Tibial artery (tissue), 4 donors: ENCODE measurements around the gene SULT2B1.

Source experiments
- DNase-seq, 2 donors: peaks; one replicate each; pipeline ENCODE4 v3.0.0-alpha.2; 2019
- H3K27ac ChIP-seq, 2 donors: fragments of 200-600 bp; sonication (generic) in 1 of 2; 1 replicate in 1 of 2; 2 replicates in 1 of 2; pipeline ENCODE4 v1.5.1; 2018 to 2019; ENCODE audit warnings: mild to moderate bottlenecking in 1 of 2
- H3K27me3 ChIP-seq, 2 donors: fragments of 200-600 bp; sonication (generic) in 1 of 2; one replicate each; pipeline versions ENCODE4 v1.5.1 to v1.6.0; 2016 to 2019
- H3K36me3 ChIP-seq, 3 donors: fragments of 200-600 bp; sonication (generic) in 2 of 3; one replicate each; pipeline ENCODE4 v1.5.1; 2016 to 2019; ENCODE audit warnings: mild to moderate bottlenecking in 2 of 3
- H3K4me1 ChIP-seq, 4 donors: fragments of 200-600 bp; sonication (generic) in 2 of 4; 1 replicate in 3 of 4; 2 replicates in 1 of 4; pipeline ENCODE4 v1.5.1; 2016 to 2019
- H3K4me3 ChIP-seq, 2 donors: fragments of 200-600 bp; sonication (generic) in 1 of 2; 1 replicate in 1 of 2; 2 replicates in 1 of 2; pipeline ENCODE4 v1.5.1; 2018 to 2019; ENCODE audit warnings: mild to moderate bottlenecking in 2 of 2
- H3K9me3 ChIP-seq, 3 donors: fragments of 200-600 bp; sonication (generic) in 1 of 3; one replicate each; pipeline ENCODE4 v1.5.1; 2016 to 2019
- intact Hi-C: fragments of 100-400 bp; cut with DNase I; formaldehyde crosslinking; loops from one replicate; pipeline ENCODE4 v1.15.0; 2023; ENCODE audit warnings: low total_unique reads
- TF ChIP-seq, protein P1 (sequence below), 2 experiments: fragments of 200-600 bp in 1 of 2; fragments of 450-650 bp in 1 of 2; IDR thresholded peaks; one replicate each; pipeline ENCODE4 v1.5.1; 2017 to 2019; ENCODE audit warnings: antibody characterized with exemption in 2 of 2, mild to moderate bottlenecking in 1 of 2, moderate library complexity in 1 of 2

The SULT2B1 gene

GRCh38 chr19:48543121-48543710 is 8.8 kb upstream of the SULT2B1 start:
- peaks cover 0 to 39% of the 10 kb centered on the region in 2 donors for H3K27me3 ChIP-seq
- H3K4me3 ChIP-seq, result no peak overlapping the region
- intact Hi-C loops, result no loop called here
- no peak for DNase-seq
- H3K36me3 ChIP-seq, result no peaks in the 10 kb centered on the region
- H3K27ac ChIP-seq, result no peak overlapping the region
- TF ChIP-seq, protein P1, sequence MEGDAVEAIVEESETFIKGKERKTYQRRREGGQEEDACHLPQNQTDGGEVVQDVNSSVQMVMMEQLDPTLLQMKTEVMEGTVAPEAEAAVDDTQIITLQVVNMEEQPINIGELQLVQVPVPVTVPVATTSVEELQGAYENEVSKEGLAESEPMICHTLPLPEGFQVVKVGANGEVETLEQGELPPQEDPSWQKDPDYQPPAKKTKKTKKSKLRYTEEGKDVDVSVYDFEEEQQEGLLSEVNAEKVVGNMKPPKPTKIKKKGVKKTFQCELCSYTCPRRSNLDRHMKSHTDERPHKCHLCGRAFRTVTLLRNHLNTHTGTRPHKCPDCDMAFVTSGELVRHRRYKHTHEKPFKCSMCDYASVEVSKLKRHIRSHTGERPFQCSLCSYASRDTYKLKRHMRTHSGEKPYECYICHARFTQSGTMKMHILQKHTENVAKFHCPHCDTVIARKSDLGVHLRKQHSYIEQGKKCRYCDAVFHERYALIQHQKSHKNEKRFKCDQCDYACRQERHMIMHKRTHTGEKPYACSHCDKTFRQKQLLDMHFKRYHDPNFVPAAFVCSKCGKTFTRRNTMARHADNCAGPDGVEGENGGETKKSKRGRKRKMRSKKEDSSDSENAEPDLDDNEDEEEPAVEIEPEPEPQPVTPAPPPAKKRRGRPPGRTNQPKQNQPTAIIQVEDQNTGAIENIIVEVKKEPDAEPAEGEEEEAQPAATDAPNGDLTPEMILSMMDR (IDR thresholded peaks at IDR 0.05), result no peak
- H3K4me1 ChIP-seq, result no peaks in the 10 kb centered on the region
- no peaks in the 10 kb centered on the region for H3K9me3 ChIP-seq

DNA sequence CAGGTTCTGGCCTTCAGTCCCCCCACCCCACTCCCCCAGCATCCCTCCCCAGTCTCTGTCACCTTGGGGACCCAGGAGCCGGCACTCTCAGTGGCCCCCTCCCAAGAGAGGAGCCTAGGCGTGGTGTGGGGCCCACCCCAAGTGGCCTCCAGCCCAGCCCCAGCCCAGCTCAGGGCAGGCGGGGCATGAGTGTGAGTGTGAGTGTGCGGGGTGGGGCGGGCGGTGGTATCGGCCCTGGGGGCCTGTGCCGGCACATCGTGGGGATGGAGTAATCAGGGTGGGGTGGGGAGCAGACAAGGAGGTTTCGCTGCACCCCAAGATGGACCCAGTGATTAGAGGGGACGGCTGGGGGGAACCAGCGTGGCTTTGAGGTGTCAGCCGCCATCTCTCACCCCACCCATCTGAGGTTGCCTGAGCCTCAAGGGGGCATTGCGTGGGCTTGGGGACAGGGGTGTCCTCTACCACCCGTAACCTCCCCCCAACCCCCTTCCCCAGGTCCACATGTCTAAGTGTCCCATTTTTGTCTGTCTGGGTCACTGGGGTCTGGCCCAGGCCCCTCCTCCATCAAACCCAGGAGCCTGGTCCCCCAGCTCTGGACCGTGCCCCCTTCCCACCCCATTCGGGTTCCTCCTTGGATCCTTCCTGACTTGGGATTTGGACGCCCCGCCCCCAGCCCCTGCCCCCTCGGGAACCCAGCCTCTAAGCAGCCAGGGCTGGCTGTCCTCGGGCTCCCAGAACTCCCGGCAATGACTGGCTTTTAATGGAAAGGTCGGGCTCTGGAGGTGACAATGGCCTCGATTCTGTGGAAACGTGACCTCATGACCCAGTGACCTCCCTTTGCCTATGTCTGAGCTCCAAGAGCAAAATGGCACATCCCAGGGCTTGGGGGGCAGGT is 6.9 kb upstream of the SULT2B1 start:
- TF ChIP-seq, protein P1 (IDR thresholded peaks at IDR 0.05), result no peak
- H3K9me3 ChIP-seq, result no peaks in the 10 kb centered on the region
- H3K27ac ChIP-seq, result no peak overlapping the region
- H3K4me1 ChIP-seq, result no peaks in the 10 kb centered on the region
- intact Hi-C loops, result no loop called here
- H3K4me3 ChIP-seq, result no peak overlapping the region
- H3K36me3 ChIP-seq, result no peaks in the 10 kb centered on the region
- DNase-seq, result no peak
- H3K27me3 ChIP-seq, result peaks cover 0 to 47% of the 10 kb centered on the region in 2 donors

DNA sequence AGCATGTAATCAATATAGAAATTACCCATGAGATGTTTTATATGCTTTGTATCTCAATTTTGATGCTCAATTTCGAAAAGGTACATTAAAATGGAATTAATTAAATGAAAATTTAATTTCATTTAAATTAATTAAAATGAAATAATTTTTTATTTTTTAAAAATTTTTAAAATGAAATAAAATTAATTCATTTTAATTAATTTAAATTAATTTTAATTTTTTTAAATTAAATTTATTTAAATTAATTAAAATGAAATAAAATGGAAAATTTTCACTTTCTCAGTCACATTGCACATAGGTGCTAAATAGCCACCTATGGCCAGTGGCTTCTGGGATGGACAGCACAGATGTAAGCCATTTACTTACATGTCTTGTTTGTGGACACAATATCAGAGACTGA is 4.2 kb upstream of the SULT2B1 start:
- Histone ChIP-seq H3K4me3 (no peak overlapping the region), H3K27ac (no peak overlapping the region), H3K27me3 (peaks cover 0 to 63% of the 10 kb centered on the region in 2 donors), H3K36me3 (no peaks in the 10 kb centered on the region), H3K9me3 (no peaks in the 10 kb centered on the region), H3K4me1 (no peaks in the 10 kb centered on the region)
- TF ChIP-seq, protein P1 (IDR thresholded peaks at IDR 0.05), result no peak
- DNase-seq, result no peak
- intact Hi-C loops, result no loop called here

- intact Hi-C loops, result no loop called here
- Histone ChIP-seq H3K27me3 (peaks cover 0 to 64% of the 10 kb centered on the region in 2 donors), H3K9me3 (no peaks in the 10 kb centered on the region), H3K4me3 (no peak overlapping the region), H3K4me1 (no peaks in the 10 kb centered on the region), H3K36me3 (no peaks in the 10 kb centered on the region), H3K27ac (no peak overlapping the region)
- no peak for DNase-seq
- TF ChIP-seq, protein P1 (IDR thresholded peaks at IDR 0.05), result no peak
Measured at GRCh38 chr19:48548253-48548911, 3.6 kb upstream of the SULT2B1 start.

- Histone ChIP-seq H3K27me3 (peaks cover 0 to 63% of the 10 kb centered on the region in 2 donors), H3K4me1 (no peaks in the 10 kb centered on the region), H3K4me3 (no peak overlapping the region), H3K9me3 (no peaks in the 10 kb centered on the region), H3K36me3 (no peaks in the 10 kb centered on the region), H3K27ac (no peak overlapping the region)
- intact Hi-C loops, result no loop called here
- no peak for DNase-seq
- TF ChIP-seq, protein P1 (IDR thresholded peaks at IDR 0.05), result no peak
Measured at GRCh38 chr19:48549380-48549779, 2.6 kb upstream of the SULT2B1 start.
